Peyer's patch (tissue), 4 donors: ENCODE results near the gene TBL1X.

Experiments
- POLR2A ChIP-seq, 2 donors: fragments of 450-650 bp; IDR thresholded peaks; one replicate each; pipeline ENCODE4 v1.5.1; 2017; ENCODE audit warnings: antibody characterized with exemption in 2 of 2, mild to moderate bottlenecking in 2 of 2, moderate library complexity in 2 of 2
- TF ChIP-seq, protein P1 (sequence below), 6 experiments: fragments of 450-650 bp in 4 of 6; fragments of 200-600 bp in 2 of 6; sonication (generic) in 1 of 6; IDR thresholded peaks; one replicate each; pipeline ENCODE4 v1.5.1; 2017 to 2019; ENCODE audit warnings: antibody characterized with exemption in 6 of 6, mild to moderate bottlenecking in 3 of 6, moderate library complexity in 1 of 6

DNA sequence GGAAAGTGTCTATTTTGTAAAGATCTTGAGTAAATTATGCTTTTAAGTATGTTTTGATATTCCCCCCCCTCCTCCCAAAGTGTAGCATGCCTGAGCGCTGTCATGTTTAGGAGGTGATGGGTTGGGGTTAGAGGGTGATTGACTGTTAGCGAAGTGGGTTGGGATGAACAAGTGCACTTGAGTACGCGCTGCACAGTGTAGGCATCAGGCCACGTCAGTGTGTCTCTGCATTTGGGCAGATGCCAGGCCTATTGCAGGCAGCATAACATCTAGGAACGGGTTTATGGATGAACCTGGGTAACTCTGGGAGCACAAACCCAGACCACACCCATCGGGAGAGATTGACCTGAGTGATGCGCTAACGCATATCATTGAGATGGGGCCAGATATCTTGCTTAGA is 111.2 kb downstream of the TBL1X start:
- TF ChIP-seq, protein P1, sequence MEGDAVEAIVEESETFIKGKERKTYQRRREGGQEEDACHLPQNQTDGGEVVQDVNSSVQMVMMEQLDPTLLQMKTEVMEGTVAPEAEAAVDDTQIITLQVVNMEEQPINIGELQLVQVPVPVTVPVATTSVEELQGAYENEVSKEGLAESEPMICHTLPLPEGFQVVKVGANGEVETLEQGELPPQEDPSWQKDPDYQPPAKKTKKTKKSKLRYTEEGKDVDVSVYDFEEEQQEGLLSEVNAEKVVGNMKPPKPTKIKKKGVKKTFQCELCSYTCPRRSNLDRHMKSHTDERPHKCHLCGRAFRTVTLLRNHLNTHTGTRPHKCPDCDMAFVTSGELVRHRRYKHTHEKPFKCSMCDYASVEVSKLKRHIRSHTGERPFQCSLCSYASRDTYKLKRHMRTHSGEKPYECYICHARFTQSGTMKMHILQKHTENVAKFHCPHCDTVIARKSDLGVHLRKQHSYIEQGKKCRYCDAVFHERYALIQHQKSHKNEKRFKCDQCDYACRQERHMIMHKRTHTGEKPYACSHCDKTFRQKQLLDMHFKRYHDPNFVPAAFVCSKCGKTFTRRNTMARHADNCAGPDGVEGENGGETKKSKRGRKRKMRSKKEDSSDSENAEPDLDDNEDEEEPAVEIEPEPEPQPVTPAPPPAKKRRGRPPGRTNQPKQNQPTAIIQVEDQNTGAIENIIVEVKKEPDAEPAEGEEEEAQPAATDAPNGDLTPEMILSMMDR (IDR thresholded peaks at IDR 0.05) = no peak
- TF ChIP-seq POLR2A (IDR thresholded peaks at IDR 0.05) = no peak
